D721Med (cell line): ENCODE measurements around the gene PRKG1.
A peak's percentile ranks its signal among the peaks of the same experiment; 100 is the strongest.

Experiments
- DNase-seq: peaks from one replicate; pipeline ENCODE4 v3.0.0; 2011; ENCODE audit warnings: low spot score; ENCODE audit not compliant: insufficient read length
- FAIRE-seq: peaks from 2 replicates; lab custom pipeline; 2011; peaks lifted over from hg19 to GRCh38; lab: Jason Lieb, UNC
- CTCF ChIP-seq: IDR thresholded peaks from 2 replicates; pipeline ENCODE4 v1.5.1; 2012; ENCODE audit warnings: mild to moderate bottlenecking, control low read depth; ENCODE audit not compliant: insufficient read depth; ENCODE audit errors: missing control alignments

Gene PRKG1

GRCh38 chr10:52308251-52309031, 1234.2 kb downstream of the PRKG1 start:
- DNase-seq (peak; percentile 25), FAIRE-seq (no peak)
- TF ChIP-seq CTCF, result peak; percentile 69

GRCh38 chr10:52312942-52313255, 1238.6 kb downstream of the PRKG1 start:
- DNase-seq (no peak), FAIRE-seq (no peak)
- TF ChIP-seq CTCF, result no peak

GRCh38 chr10:52313256-52313932, 1239.1 kb downstream of the PRKG1 start:
- TF ChIP-seq CTCF, result no peak
- FAIRE-seq, result no peak
- no peak for DNase-seq

- TF ChIP-seq CTCF, result no peak
- DNase-seq, result no peak
- FAIRE-seq, result no peak
These were observed 1239.9 kb downstream of the PRKG1 start, which contains the start of gene DKK1 for GRCh38 chr10:52313933-52314821. Gene DKK1 (plus strand): TSS chr10:52314281. CDS start chr10:52314435, 154 bp downstream.

GRCh38 chr10:52314822-52315552, 1240.7 kb downstream of the PRKG1 start:
- FAIRE-seq (no peak), DNase-seq (no peak)
- TF ChIP-seq CTCF, result no peak

GRCh38 chr10:52316001-52316400, 1241.7 kb downstream of the PRKG1 start:
- TF ChIP-seq CTCF, result no peak
- no peak for FAIRE-seq
- DNase-seq, result no peak
